ENCODE results near the gene FSTL1.

The FSTL1 gene

GRCh38 chr3:120461416-120461815 lies 10.6 kb upstream of the FSTL1 start (continued):
- TF ChIP-seq ZNF221 (tag by site-specific recombination; IDR thresholded peaks at IDR 0.05; ENCODE audit: borderline replicate concordance), result no peak
- TF ChIP-seq GFI1B (tag by site-specific recombination; IDR thresholded peaks at IDR 0.05), result no peak
- no peak for TF ChIP-seq ATF2 (tag by site-specific recombination; IDR thresholded peaks at IDR 0.05; ENCODE audit: low read depth)
- no peak for TF ChIP-seq ZBTB20 (tag by site-specific recombination; IDR thresholded peaks at IDR 0.05)
- TF ChIP-seq ZSCAN5A (tag by site-specific recombination; IDR thresholded peaks at IDR 0.05), result no peak
- TF ChIP-seq SP3 (tag by site-specific recombination; IDR thresholded peaks at IDR 0.05), result no peak
- TF ChIP-seq SETDB1 (IDR thresholded peaks at IDR 0.05; ENCODE audit: insufficient read length, low read length), result no peak

- Histone ChIP-seq H3K4me3 (ENCODE audit: low read depth, low read length) (no peak overlapping the region), H3K36me3 (ENCODE audit: control insufficient read depth in 2 of 2, insufficient read depth in 1 of 2, low read length in 2 of 2) (no peaks in the 10 kb centered on the region), H3K4me1 (ENCODE audit: control insufficient read depth, insufficient read depth, low read length) (0 out of 2 replicates have a peak, but pooled peaks cover 2% of the 10 kb centered on the region), H3K27ac (ENCODE audit: extremely low read depth, low read depth, low read length) (no peak overlapping the region), H3K9me3 (ENCODE audit: control insufficient read depth, insufficient read depth, low read depth, low read length) (no peaks in the 10 kb centered on the region)
- ChIA-PET CTCF (no interaction called here), POLR2A (interaction anchor here (1.4 kb wide), 1 partner anchor 10 kb away, joined by 3 read pairs; the partner anchor contains the start of gene FSTL1)
- no peak for TF ChIP-seq ZBTB1 (tag by site-specific recombination; IDR thresholded peaks at IDR 0.05)
Observed at GRCh38 chr3:120460862-120461261, 10.1 kb upstream of the FSTL1 start.

GRCh38 chr3:120460181-120460790 lies 9.5 kb upstream of the FSTL1 start:
- H3K36me3 ChIP-seq (ENCODE audit: control insufficient read depth in 2 of 2, insufficient read depth in 1 of 2, low read length in 2 of 2), result no peaks in the 10 kb centered on the region
- H3K27ac ChIP-seq (ENCODE audit: extremely low read depth, low read depth, low read length), result no peak overlapping the region
- H3K9me3 ChIP-seq (ENCODE audit: control insufficient read depth, insufficient read depth, low read depth, low read length), result no peaks in the 10 kb centered on the region
- H3K4me3 ChIP-seq (ENCODE audit: low read depth, low read length), result no peak overlapping the region
- 0 out of 2 replicates have a peak, but pooled peaks cover 2% of the 10 kb centered on the region for H3K4me1 ChIP-seq (ENCODE audit: control insufficient read depth, insufficient read depth, low read length)
- TF ChIP-seq BCL11A (tag by site-specific recombination; IDR thresholded peaks at IDR 0.05; ENCODE audit: low read depth) (no peak), ZFP37 (tag by site-specific recombination; IDR thresholded peaks at IDR 0.05) (no peak), ZNF544 (tag by site-specific recombination; IDR thresholded peaks at IDR 0.05) (no peak), ZNF280D (tag by site-specific recombination; IDR thresholded peaks at IDR 0.05) (no peak), ZNF843 (tag by site-specific recombination; IDR thresholded peaks at IDR 0.05) (no peak), ZNF404 (tag by site-specific recombination; IDR thresholded peaks at IDR 0.05) (no peak), ZNF768 (tag by site-specific recombination; IDR thresholded peaks at IDR 0.05) (no peak), ZBTB48 (tag by site-specific recombination; IDR thresholded peaks at IDR 0.05) (no peak), ZEB2 (tag by site-specific recombination; IDR thresholded peaks at IDR 0.05) (no peak), ZNF596 (tag by site-specific recombination; IDR thresholded peaks at IDR 0.05) (no peak), ZNF558 (tag by site-specific recombination; IDR thresholded peaks at IDR 0.05) (no peak)
- ChIA-PET POLR2A (interaction anchor here (1.4 kb wide), 1 partner anchor 9 kb away, joined by 3 read pairs; the partner anchor contains the start of gene FSTL1), CTCF (interaction anchor here (0.6 kb wide), 1 partner anchor 52 kb away, joined by 4 read pairs; no protein-coding TSS in a partner anchor)
